Activated naive CD8-positive, alpha-beta T cell (primary cell): ENCODE results near the gene NKX1-1.

Experiments
- H3K27ac Mint-ChIP-seq: one replicate; pipeline ENCODE4 v1.8.0; 2021; ENCODE audit warnings: mixed read lengths
- H3K27me3 Mint-ChIP-seq: one replicate; pipeline ENCODE4 v1.8.0; 2021; ENCODE audit warnings: mixed read lengths
- H3K36me3 Mint-ChIP-seq: one replicate; pipeline ENCODE4 v1.8.0; 2021; ENCODE audit warnings: mixed read lengths
- H3K4me1 Mint-ChIP-seq: one replicate; pipeline ENCODE4 v1.8.0; 2021; ENCODE audit warnings: low read depth, mixed read lengths
- H3K4me3 Mint-ChIP-seq: one replicate; pipeline ENCODE4 v1.8.0; 2021; ENCODE audit warnings: mild to moderate bottlenecking, mixed read lengths
- H3K9me3 Mint-ChIP-seq: one replicate; pipeline ENCODE4 v1.8.0; 2021; ENCODE audit warnings: low read depth, mixed read lengths

Gene NKX1-1

DNA sequence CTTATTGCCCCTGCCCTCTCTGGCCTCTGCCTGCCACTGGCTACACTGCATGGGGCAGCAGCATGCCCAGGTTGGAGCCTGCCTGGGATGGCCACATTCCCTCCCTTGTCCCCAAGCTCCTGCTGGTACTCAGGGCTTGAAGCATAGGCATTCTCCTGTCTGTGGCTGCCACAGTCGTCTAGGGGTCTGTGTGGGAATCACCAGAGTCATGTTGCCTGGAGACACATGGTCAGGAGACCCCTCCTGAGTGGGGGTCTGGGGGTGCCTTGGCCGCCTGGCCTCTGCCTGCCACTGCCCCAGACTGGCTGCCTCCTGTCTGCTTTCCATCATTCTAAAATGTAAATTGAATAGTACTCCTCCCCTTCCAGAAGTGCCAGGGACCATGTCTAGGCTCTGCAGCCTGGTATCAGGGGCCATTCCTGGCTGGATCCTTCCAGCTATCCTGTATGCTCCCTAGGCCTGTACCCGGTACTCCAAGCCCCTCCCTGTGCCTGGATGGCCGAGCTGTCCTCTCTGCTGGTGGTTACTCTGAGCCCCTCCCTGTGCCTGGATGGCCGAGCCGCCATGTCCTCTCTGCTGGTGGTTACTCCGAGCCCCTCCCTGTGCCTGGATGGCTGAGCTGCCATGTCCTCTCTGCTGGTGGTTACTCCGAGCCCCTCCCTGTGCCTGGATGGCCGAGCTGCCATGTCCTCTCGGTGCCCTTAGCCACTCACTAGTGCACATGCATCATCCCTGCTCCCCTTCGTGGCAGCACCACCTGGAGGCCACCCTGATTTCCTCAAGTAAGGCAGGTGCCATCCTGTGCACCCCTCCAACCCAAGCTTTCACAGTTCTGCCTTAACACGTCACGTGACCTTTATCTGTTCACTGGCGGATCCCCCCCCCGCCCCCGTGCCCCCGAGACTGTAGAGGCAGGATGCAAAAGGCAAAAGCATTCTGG, 5.5 kb upstream of the NKX1-1 start:
- H3K27me3 Mint-ChIP-seq = peaks cover 43% of the 10 kb centered on the region

DNA sequence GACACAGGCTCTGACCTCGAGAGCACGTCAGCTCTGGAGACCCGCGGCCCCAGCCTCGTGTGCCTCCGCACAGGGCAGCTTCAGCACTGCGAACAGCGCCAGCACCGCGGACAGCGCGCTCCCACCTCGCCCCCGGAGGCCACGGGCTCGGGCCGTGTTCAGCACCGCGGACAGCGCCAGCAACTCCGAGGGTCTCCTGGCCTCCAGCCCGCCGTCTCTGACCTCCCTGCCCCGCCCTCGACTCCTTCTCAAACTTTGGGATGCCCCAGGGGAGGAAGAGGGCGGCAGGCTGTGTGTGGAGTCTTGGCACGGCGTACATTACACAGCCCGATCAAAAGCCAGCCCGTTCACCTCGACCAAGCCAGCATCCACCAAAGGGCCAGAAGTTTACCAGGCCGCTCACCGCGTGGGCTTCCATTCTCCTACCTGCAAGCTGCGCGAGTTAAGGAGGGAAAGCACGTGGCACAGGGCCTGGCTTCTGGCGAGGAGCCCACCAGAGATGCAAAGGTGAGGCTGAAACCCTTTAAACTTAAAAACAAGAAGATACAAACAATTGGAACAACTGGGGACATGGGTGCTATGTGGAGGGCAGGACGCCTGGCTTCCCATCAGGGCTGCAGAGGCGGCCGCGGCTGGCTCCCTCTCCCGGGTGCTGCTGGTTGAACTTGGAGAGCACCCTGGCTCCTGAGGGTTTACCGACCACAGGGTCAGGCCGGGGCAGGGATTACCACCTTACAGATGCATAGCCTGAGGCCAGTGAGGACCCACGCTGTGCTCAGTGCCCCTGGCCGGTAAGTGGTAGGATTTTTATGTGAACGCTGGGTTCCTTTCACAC, 4.5 kb upstream of the NKX1-1 start:
- H3K9me3 Mint-ChIP-seq = no peaks in the 10 kb centered on the region
- H3K4me1 Mint-ChIP-seq = peaks cover 4% of the 10 kb centered on the region
- H3K27ac Mint-ChIP-seq = no peak overlapping the region
- H3K4me3 Mint-ChIP-seq = no peak overlapping the region
- no peaks in the 10 kb centered on the region for H3K36me3 Mint-ChIP-seq
- peaks cover 38% of the 10 kb centered on the region for H3K27me3 Mint-ChIP-seq

More for the DNA sequence above, 5.5 kb upstream of the NKX1-1 start:
- H3K4me3 Mint-ChIP-seq = no peak overlapping the region
- no peaks in the 10 kb centered on the region for H3K36me3 Mint-ChIP-seq
- H3K27ac Mint-ChIP-seq = no peak overlapping the region
- no peaks in the 10 kb centered on the region for H3K9me3 Mint-ChIP-seq
- peaks cover 6% of the 10 kb centered on the region for H3K4me1 Mint-ChIP-seq

- no peak overlapping the region for H3K27ac Mint-ChIP-seq
- no peaks in the 10 kb centered on the region for H3K36me3 Mint-ChIP-seq
- no peak overlapping the region for H3K4me3 Mint-ChIP-seq
- no peaks in the 10 kb centered on the region for H3K9me3 Mint-ChIP-seq
- peaks cover 36% of the 10 kb centered on the region for H3K27me3 Mint-ChIP-seq
- peaks cover 2% of the 10 kb centered on the region for H3K4me1 Mint-ChIP-seq
Observed at GRCh38 chr4:1409491-1410425, 3.5 kb upstream of the NKX1-1 start.

DNA sequence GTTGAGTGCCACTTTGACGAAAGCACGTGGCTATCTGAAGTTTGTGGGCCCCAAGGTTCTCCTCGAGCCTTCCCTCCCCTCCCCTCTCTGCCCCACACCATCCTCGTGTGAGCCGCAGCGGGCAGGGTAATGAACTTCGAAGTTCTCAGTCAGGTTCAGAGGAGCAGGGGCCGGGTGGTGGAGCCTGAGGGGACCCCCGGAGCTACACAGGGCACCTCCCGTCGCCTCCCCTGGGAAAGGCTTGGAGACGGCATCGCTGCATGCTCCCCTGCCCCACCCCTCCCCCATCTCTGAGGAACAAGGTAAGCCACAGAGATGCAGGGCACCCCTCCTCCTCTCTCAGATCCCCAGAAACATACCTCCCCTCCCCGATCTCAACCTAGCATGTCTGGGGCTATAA, 2.8 kb upstream of the NKX1-1 start:
- Mint-ChIP-seq H3K4me3 (no peak overlapping the region), H3K27me3 (peaks cover 36% of the 10 kb centered on the region), H3K4me1 (peaks cover 2% of the 10 kb centered on the region), H3K9me3 (no peaks in the 10 kb centered on the region), H3K27ac (no peak overlapping the region), H3K36me3 (no peaks in the 10 kb centered on the region)

DNA sequence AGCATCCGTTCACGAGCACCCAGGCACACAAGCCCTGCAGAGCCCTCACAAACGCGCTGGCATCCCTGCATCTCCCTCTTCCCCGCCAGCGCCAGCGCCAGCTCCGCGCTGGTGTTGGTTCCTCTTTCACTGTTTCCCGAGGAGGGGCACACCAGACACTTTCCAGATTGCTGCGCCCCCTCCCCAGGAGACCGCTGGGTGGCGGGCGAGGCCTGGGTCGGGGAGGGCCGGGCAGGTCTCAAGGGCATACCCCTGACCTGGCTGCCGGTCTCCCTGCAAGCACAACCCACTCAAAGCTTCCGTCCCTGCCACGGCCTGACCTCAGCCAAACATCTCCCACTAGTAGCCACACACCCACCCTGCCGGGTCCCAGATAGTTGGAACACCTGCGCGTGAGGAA, 2.2 kb upstream of the NKX1-1 start:
- Mint-ChIP-seq H3K27me3 (peaks cover 32% of the 10 kb centered on the region), H3K9me3 (no peaks in the 10 kb centered on the region), H3K4me1 (peaks cover 2% of the 10 kb centered on the region), H3K36me3 (no peaks in the 10 kb centered on the region), H3K4me3 (no peak overlapping the region), H3K27ac (no peak overlapping the region)

GRCh38 chr4:1407657-1408333, 1.6 kb upstream of the NKX1-1 start:
- no peaks in the 10 kb centered on the region for H3K9me3 Mint-ChIP-seq
- no peak overlapping the region for H3K4me3 Mint-ChIP-seq
- peaks cover 2% of the 10 kb centered on the region for H3K4me1 Mint-ChIP-seq
- peaks cover 29% of the 10 kb centered on the region for H3K27me3 Mint-ChIP-seq
- H3K27ac Mint-ChIP-seq = no peak overlapping the region
- H3K36me3 Mint-ChIP-seq = no peaks in the 10 kb centered on the region

DNA sequence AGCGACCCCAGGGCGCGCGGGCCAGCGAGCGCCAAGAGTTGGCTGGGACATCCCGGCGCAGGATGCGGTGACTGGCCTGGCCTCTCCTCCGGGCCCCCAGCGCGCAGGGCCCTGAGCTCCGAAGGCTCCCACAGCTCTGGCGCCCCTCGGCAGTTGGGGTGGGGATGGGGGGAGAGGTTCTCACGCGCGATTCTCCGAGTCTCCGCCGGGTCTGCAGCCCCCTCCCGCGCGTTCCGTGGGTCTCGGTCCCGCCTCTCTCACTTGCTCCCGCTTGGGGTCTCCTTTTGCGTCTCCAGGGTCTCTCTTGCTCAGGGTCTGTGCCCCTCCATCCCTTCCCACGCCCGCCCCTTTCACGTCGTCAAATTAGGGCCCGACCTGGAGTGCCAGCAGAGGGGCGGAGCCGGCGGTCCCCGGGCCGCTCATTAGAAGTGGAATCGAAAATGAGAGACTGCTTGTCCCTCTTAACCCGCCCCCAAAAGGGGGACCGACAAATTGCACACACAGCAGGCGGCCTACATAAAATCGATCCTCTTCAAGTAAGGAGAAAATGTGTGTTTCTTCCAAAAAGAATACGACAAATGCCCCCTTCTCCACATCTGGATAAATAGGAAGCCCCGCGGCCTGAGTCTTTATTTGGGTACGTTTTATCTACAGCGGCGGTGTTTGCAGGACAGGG, 877 bp upstream of the NKX1-1 start:
- no peak overlapping the region for H3K4me3 Mint-ChIP-seq
- H3K27ac Mint-ChIP-seq = no peak overlapping the region
- H3K27me3 Mint-ChIP-seq = peaks cover 29% of the 10 kb centered on the region
- H3K9me3 Mint-ChIP-seq = no peaks in the 10 kb centered on the region
- peaks cover 2% of the 10 kb centered on the region for H3K4me1 Mint-ChIP-seq
- H3K36me3 Mint-ChIP-seq = no peaks in the 10 kb centered on the region

DNA sequence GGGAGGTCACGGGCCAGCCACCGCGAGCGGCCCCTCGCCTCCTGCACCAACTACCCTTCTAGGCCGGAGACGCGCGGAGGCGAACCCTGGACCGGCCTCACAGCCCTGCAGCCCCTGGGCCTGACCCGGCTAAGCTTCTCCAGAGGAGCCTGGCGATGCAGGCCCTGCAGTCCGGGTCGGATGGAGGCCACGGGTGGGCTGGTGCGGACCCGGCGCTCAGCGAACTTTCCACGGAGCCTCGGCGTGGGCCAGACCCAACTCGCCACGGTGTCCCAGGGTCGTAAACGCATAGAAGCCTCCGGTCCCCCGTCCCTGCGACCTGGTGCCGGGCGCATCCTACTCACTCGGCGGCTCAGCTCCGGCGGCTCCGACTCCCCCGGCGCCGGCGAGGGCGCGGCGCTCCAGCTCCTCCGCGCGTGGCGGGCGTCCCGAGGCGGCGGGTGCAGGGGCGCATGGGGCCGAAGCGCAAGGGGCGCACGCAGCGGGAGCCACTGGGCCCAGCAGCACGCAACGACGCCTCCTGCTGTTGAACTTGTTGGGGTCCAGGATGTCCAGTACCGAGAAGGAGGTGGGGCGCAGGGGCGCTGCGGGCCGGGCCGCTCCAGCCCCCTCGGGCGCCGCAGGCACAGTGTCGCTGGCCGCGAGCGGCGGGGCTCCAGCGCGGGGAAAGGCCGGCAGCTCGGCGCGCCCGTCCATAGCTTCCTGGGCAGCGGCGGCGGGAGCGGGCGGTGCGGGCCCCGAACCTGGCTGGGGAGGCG, 427 bp downstream of the NKX1-1 start:
- Mint-ChIP-seq H3K27me3 (peaks cover 22% of the 10 kb centered on the region), H3K27ac (no peak overlapping the region)

GRCh38 chr4:1405254-1405635, 997 bp downstream of the NKX1-1 start:
- peaks cover 19% of the 10 kb centered on the region for H3K27me3 Mint-ChIP-seq
- peak overlapping the region; percentile 38 for H3K4me3 Mint-ChIP-seq
- no peaks in the 10 kb centered on the region for H3K9me3 Mint-ChIP-seq
- H3K4me1 Mint-ChIP-seq = peaks cover 2% of the 10 kb centered on the region
- no peak overlapping the region for H3K27ac Mint-ChIP-seq
- no peaks in the 10 kb centered on the region for H3K36me3 Mint-ChIP-seq

More for the DNA sequence above, 427 bp downstream of the NKX1-1 start:
- no peaks in the 10 kb centered on the region for H3K9me3 Mint-ChIP-seq
- peaks cover 2% of the 10 kb centered on the region for H3K4me1 Mint-ChIP-seq
- no peak overlapping the region for H3K4me3 Mint-ChIP-seq
- H3K36me3 Mint-ChIP-seq = no peaks in the 10 kb centered on the region

GRCh38 chr4:1404573-1405253, 1.5 kb downstream of the NKX1-1 start:
- peaks cover 19% of the 10 kb centered on the region for H3K27me3 Mint-ChIP-seq
- no peak overlapping the region for H3K27ac Mint-ChIP-seq
- H3K4me3 Mint-ChIP-seq = no peak overlapping the region
- peaks cover 2% of the 10 kb centered on the region for H3K4me1 Mint-ChIP-seq
- no peaks in the 10 kb centered on the region for H3K36me3 Mint-ChIP-seq
- H3K9me3 Mint-ChIP-seq = no peaks in the 10 kb centered on the region

DNA sequence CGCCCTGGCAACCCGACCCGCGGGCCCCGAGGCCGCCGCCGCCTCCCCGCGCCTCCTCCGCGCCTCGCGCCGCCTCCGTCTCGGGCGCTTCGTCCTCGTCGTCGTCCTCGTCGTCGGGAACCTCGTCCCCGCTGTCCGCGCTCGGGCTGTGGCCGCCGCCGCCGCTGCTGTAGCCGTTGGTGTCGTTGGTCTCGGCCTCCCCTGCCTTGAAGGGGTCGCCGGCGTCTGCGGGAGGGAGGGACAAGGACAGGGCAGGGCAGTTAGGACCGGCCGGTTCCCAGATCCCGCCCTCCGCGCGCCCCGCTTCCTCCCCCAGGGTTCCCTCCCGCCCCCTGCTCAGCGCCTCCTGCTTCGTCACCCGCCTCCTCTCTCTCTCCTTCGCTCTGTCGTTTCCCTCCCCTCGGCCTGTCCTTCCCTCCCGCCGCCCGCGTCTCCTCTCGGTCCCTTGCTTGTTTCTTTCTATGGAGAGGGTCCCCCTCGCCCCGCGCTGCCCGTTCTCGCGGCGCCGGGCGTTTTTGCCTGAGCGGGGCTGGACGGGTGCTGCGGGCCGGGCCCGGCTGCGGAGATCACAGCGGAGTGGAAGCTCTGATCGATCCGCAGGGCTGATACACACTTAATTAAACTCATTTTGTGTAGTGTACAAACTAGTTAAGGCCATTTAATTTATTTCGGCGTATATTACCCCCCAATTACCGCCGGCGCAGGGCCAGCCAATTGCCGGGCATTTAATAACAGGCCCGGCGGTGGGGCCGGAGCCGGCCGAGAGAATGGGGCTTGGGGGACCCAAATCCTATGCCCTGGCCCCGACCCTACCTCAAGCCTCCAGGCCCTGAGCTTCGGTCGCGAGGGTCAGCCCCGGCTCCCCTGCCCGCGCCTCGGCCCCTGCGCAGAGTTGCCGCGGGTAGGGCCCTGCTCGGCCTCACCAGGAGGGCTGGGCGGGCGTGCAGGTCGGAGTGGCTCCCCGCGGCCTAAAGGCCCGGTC, 2.4 kb downstream of the NKX1-1 start:
- Mint-ChIP-seq H3K9me3 (no peaks in the 10 kb centered on the region), H3K4me3 (peak overlapping the region; percentile 13)

GRCh38 chr4:1403177-1403583, 3.1 kb downstream of the NKX1-1 start:
- peaks cover 2% of the 10 kb centered on the region for H3K4me1 Mint-ChIP-seq
- H3K9me3 Mint-ChIP-seq = no peaks in the 10 kb centered on the region
- H3K27me3 Mint-ChIP-seq = peaks cover 10% of the 10 kb centered on the region
- H3K27ac Mint-ChIP-seq = no peak overlapping the region
- no peak overlapping the region for H3K4me3 Mint-ChIP-seq
- no peaks in the 10 kb centered on the region for H3K36me3 Mint-ChIP-seq

More for the DNA sequence above, 2.4 kb downstream of the NKX1-1 start:
- peaks cover 15% of the 10 kb centered on the region for H3K27me3 Mint-ChIP-seq
- H3K4me1 Mint-ChIP-seq = peaks cover 2% of the 10 kb centered on the region
- no peaks in the 10 kb centered on the region for H3K36me3 Mint-ChIP-seq
- no peak overlapping the region for H3K27ac Mint-ChIP-seq
